WTC11 (cell line): ENCODE measurements around the gene ALG6. TPM values are rescaled to one million over a fixed set of nuclear protein-coding genes. Genes with fewer than 3 reads are reported as not detected.
A peak's percentile ranks its signal among the peaks of the same experiment; 100 is the strongest.

ENCODE experiments used
- ATAC-seq: fragments of 200-7000 bp; cut with Tn5 transposase; 2 replicates; pipeline ENCODE4 v1.10.0; 2021; ENCODE audit warnings: mild to moderate bottlenecking, moderate library complexity
- CTCF ChIA-PET: fragments of 300-600 bp; sonication (Branson Sonifier 250); formaldehyde crosslinking; loops from one replicate; lab custom pipeline; 2021; ENCODE audit warnings: antibody characterized with exemption; lab: Charles Lee
- POLR2A ChIA-PET: fragments of 350-600 bp; sonication (Branson Sonifier 250); formaldehyde crosslinking; loops from one replicate; lab custom pipeline; 2021; ENCODE audit warnings: antibody characterized with exemption; lab: Charles Lee
- DNase-seq: peaks from one replicate; pipeline ENCODE4 v3.0.0; 2021; ENCODE audit warnings: low spot score
- H3K27ac Mint-ChIP-seq: 2 replicates; pipeline ENCODE4 v1.8.0; 2021; ENCODE audit warnings: mixed read lengths
- H3K27me3 Mint-ChIP-seq: 2 replicates; pipeline ENCODE4 v1.8.0; 2021; ENCODE audit warnings: low read depth, mild to moderate bottlenecking, moderate library complexity, mixed read lengths
- H3K36me3 Mint-ChIP-seq: 2 replicates; pipeline ENCODE4 v1.8.0; 2021; ENCODE audit warnings: mixed read lengths
- H3K4me1 Mint-ChIP-seq: 2 replicates; pipeline ENCODE4 v1.8.0; 2022; ENCODE audit warnings: mixed read lengths
- H3K4me3 Mint-ChIP-seq: 2 replicates; pipeline ENCODE4 v1.8.0; 2021; ENCODE audit warnings: mild to moderate bottlenecking, moderate library complexity, mixed read lengths
- H3K9me3 Mint-ChIP-seq: 2 replicates; pipeline ENCODE4 v1.8.0; 2021; ENCODE audit warnings: mixed read lengths
- CBFB ChIP-seq: sonication (generic); formaldehyde crosslinking; IDR thresholded peaks from 2 replicates; pipeline ENCODE4 v1.8.1; 2022; ENCODE audit warnings: mild to moderate bottlenecking, low read depth, missing genetic modification reagents
- CREB1 ChIP-seq: sonication (generic); formaldehyde crosslinking; IDR thresholded peaks from 2 replicates; pipeline ENCODE4 v1.8.0; 2023; ENCODE audit warnings: mild to moderate bottlenecking, missing genetic modification reagents
- CTCF ChIP-seq: fragments of 200-600 bp; IDR thresholded peaks from 2 replicates; pipeline ENCODE4 v1.8.0; 2022; ENCODE audit warnings: antibody characterized with exemption
- ELF4 ChIP-seq: sonication (generic); formaldehyde crosslinking; IDR thresholded peaks from 2 replicates; pipeline ENCODE4 v1.8.1; 2022; ENCODE audit warnings: low read depth, mild to moderate bottlenecking, moderate library complexity, missing genetic modification reagents
- EMX1 ChIP-seq: fragments of 250-450 bp; sonication (Bioruptor Pico); IDR thresholded peaks from 2 replicates; pipeline ENCODE4 v1.8.0; 2021; ENCODE audit warnings: mild to moderate bottlenecking
- FOXK1 ChIP-seq: sonication (generic); formaldehyde crosslinking; IDR thresholded peaks from 2 replicates; pipeline ENCODE4 v1.8.0; 2022; ENCODE audit warnings: mild to moderate bottlenecking, moderate library complexity, missing genetic modification reagents
- FOXP1 ChIP-seq: sonication (generic); formaldehyde crosslinking; IDR thresholded peaks from 2 replicates; pipeline ENCODE4 v1.8.0; 2022; ENCODE audit warnings: missing genetic modification reagents, mild to moderate bottlenecking, moderate library complexity, borderline replicate concordance
- MYBL2 ChIP-seq: sonication (generic); formaldehyde crosslinking; IDR thresholded peaks from 2 replicates; pipeline ENCODE4 v1.8.1; 2023; ENCODE audit warnings: mild to moderate bottlenecking, moderate library complexity, missing genetic modification reagents
- NFYB ChIP-seq: sonication (generic); formaldehyde crosslinking; conservative IDR thresholded peaks from 2 replicates; pipeline ENCODE4 v1.8.0; 2022; ENCODE audit warnings: low read depth, missing genetic modification reagents
- NR3C1 ChIP-seq: sonication (generic); formaldehyde crosslinking; conservative IDR thresholded peaks from 2 replicates; pipeline ENCODE4 v1.8.1; 2023; ENCODE audit warnings: low read depth, mild to moderate bottlenecking, missing genetic modification reagents
- PRRX2 ChIP-seq: fragments of 250-450 bp; sonication (Bioruptor Pico); IDR thresholded peaks from 2 replicates; pipeline ENCODE4 v1.8.0; 2021; ENCODE audit warnings: mild to moderate bottlenecking
- SOX15 ChIP-seq: fragments of 250-450 bp; sonication (Bioruptor Pico); IDR thresholded peaks from 2 replicates; pipeline ENCODE4 v1.9.0; 2021; ENCODE audit warnings: mild to moderate bottlenecking
- SP1 ChIP-seq: sonication (generic); formaldehyde crosslinking; conservative IDR thresholded peaks from 2 replicates; pipeline ENCODE4 v1.8.1; 2022; ENCODE audit warnings: missing genetic modification reagents
- TCF7 ChIP-seq: sonication (generic); formaldehyde crosslinking; IDR thresholded peaks from 2 replicates; pipeline ENCODE4 v1.8.0; 2022; ENCODE audit warnings: mild to moderate bottlenecking, low read depth, missing genetic modification reagents, moderate library complexity
- ZNF219 ChIP-seq: sonication (generic); formaldehyde crosslinking; IDR thresholded peaks from 2 replicates; pipeline ENCODE4 v1.8.0; 2023; ENCODE audit warnings: missing genetic modification reagents, mild to moderate bottlenecking, borderline replicate concordance
- ZNF232 ChIP-seq: sonication (generic); formaldehyde crosslinking; IDR thresholded peaks from 2 replicates; pipeline ENCODE4 v1.8.0; 2022; ENCODE audit warnings: mild to moderate bottlenecking, missing genetic modification reagents
- ZNF263 ChIP-seq: sonication (generic); formaldehyde crosslinking; IDR thresholded peaks from 2 replicates; pipeline ENCODE4 v1.8.1; 2022; ENCODE audit warnings: low read depth, mild to moderate bottlenecking, moderate library complexity, missing genetic modification reagents
- ZNF512 ChIP-seq: sonication (generic); formaldehyde crosslinking; IDR thresholded peaks from 2 replicates; pipeline ENCODE4 v1.8.1; 2022; ENCODE audit warnings: missing genetic modification reagents, borderline replicate concordance
- total RNA-seq: library from RNA; stranded (reverse); gene quantifications from 3 replicates; pipeline ENCODE4 v1.2.3, GENCODE V29; 2021
- TF ChIP-seq, protein P1 (sequence below): sonication (generic); formaldehyde crosslinking; IDR thresholded peaks from 2 replicates; pipeline ENCODE4 v1.8.1; 2022; ENCODE audit warnings: mild to moderate bottlenecking, moderate library complexity, missing genetic modification reagents
- TF ChIP-seq, protein P2 (sequence below): sonication (generic); formaldehyde crosslinking; IDR thresholded peaks from 2 replicates; pipeline ENCODE4 v1.8.1; 2022; ENCODE audit warnings: low read depth, missing genetic modification reagents, borderline replicate concordance
- TF ChIP-seq, protein P3 (sequence below): fragments of 250-450 bp; sonication (Bioruptor Pico); IDR thresholded peaks from 2 replicates; pipeline ENCODE4 v1.9.0; 2021; ENCODE audit warnings: mild to moderate bottlenecking

Gene ALG6
- total RNA-seq, 1 experiment from 2014 or later: 17.6 TPM

DNA sequence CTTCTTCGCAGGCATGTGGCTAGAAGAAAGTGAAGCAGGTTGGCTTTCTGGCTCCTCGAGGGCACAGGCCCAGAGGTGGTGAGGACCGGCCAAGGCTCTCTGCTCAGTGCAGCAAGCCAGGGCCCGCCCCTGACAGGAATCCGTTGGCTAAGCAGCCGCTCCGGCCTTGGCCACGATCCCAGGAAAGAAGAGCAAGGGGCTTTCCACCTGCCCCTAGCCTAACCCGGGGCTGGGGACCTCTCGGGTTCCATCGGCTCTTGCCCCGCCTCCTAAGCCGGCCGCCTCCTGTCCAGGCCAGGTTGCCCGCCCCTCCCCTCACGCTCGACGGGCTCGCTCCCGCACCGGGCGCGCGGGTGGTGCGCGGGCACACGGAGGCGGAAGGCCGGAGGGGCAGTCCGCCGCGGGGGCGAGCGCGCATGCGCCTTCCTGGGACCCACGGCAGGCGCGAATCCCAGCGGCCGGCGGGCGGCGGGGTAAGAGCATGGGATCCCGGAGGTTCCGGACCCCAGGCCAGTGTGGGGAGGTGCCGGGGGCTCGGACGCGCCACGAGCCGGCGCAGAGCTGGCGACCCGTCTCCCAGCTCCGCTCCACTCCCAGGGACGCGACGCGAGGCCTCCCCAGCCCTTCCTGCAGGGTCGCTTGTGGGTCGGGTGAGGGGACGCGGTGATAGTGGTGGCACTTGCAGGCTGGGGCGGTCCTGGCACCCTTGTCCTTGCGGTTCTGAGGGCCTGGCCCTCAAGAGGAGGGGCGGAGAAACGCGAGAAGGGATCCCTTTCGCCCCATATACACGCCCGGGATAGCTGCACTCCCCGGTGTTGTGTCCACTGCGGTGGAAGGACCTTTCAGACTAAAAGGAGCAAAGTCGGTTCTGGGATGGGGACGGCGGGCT is at the start of gene ALG6 (continued):
- TF ChIP-seq FOXK1 (CRISPR knock-in tag) (peak; percentile 19; the same call in 1 of the 2 replicates), ZNF219 (no peak), ZNF512 (CRISPR knock-in tag) (no peak), TCF7 (no peak), ELF4 (CRISPR knock-in tag) (0 out of 2 replicates have a peak, but pooled peaks have one; percentile 58), CBFB (CRISPR knock-in tag) (no peak; the same call in 1 of the 2 replicates), SP1 (CRISPR knock-in tag) (peak; percentile 51; the same call in 1 of the 2 replicates), SOX15 (no peak), NFYB (no peak), CTCF (no peak)
- TF ChIP-seq, protein P1, sequence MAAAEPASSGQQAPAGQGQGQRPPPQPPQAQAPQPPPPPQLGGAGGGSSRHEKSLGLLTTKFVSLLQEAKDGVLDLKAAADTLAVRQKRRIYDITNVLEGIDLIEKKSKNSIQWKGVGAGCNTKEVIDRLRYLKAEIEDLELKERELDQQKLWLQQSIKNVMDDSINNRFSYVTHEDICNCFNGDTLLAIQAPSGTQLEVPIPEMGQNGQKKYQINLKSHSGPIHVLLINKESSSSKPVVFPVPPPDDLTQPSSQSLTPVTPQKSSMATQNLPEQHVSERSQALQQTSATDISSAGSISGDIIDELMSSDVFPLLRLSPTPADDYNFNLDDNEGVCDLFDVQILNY (CRISPR knock-in tag): peak; percentile 98
- TF ChIP-seq, protein P2, sequence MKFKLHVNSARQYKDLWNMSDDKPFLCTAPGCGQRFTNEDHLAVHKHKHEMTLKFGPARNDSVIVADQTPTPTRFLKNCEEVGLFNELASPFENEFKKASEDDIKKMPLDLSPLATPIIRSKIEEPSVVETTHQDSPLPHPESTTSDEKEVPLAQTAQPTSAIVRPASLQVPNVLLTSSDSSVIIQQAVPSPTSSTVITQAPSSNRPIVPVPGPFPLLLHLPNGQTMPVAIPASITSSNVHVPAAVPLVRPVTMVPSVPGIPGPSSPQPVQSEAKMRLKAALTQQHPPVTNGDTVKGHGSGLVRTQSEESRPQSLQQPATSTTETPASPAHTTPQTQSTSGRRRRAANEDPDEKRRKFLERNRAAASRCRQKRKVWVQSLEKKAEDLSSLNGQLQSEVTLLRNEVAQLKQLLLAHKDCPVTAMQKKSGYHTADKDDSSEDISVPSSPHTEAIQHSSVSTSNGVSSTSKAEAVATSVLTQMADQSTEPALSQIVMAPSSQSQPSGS (CRISPR knock-in tag): peak; percentile 18; the same call in 1 of the 2 replicates
- TF ChIP-seq, protein P3, sequence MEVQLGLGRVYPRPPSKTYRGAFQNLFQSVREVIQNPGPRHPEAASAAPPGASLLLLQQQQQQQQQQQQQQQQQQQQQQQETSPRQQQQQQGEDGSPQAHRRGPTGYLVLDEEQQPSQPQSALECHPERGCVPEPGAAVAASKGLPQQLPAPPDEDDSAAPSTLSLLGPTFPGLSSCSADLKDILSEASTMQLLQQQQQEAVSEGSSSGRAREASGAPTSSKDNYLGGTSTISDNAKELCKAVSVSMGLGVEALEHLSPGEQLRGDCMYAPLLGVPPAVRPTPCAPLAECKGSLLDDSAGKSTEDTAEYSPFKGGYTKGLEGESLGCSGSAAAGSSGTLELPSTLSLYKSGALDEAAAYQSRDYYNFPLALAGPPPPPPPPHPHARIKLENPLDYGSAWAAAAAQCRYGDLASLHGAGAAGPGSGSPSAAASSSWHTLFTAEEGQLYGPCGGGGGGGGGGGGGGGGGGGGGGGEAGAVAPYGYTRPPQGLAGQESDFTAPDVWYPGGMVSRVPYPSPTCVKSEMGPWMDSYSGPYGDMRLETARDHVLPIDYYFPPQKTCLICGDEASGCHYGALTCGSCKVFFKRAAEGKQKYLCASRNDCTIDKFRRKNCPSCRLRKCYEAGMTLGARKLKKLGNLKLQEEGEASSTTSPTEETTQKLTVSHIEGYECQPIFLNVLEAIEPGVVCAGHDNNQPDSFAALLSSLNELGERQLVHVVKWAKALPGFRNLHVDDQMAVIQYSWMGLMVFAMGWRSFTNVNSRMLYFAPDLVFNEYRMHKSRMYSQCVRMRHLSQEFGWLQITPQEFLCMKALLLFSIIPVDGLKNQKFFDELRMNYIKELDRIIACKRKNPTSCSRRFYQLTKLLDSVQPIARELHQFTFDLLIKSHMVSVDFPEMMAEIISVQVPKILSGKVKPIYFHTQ: no peak

DNA sequence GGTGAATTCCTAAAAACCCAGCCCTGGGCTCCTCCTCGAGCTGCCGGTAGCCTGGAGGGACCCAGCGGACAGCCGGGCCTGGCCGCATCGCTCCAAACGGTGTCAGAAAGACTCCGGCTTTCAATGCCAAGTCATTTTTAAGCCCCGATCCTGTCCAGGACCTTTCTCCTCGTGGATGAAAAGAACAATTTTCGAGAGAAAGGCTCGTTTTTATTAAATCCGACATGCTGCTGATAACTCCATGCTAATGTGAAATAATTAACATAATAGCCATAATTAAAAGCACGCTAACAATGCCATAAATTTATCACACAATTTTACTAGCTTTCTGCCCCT is 49.6 kb upstream of the ALG6 start:
- peak; percentile 0; the same call in 1 of the 2 replicates for ATAC-seq
- no peak for TF ChIP-seq NR3C1
- TF ChIP-seq ZNF232 (CRISPR knock-in tag): no peak
- TF ChIP-seq, protein P2 (CRISPR knock-in tag): no peak
- no peak for TF ChIP-seq ZNF263 (CRISPR knock-in tag)
- no peak for TF ChIP-seq PRRX2 (CRISPR knock-in tag)
- TF ChIP-seq, protein P3: no peak
- TF ChIP-seq CREB1 (CRISPR knock-in tag): no peak
- no peak for TF ChIP-seq MYBL2 (CRISPR knock-in tag)
- TF ChIP-seq FOXP1 (CRISPR knock-in tag): no peak
- no peak for TF ChIP-seq EMX1 (CRISPR knock-in tag)
- ChIA-PET CTCF (interaction anchor here (0.9 to 2.2 kb wide), 10 partner anchors 9 to 313 kb away, joined by 3 to 22 read pairs (median 6); no protein-coding TSS in a partner anchor), POLR2A (interaction anchor here (1.1 to 1.6 kb wide), 2 partner anchors 9 to 11 kb away, joined by 3 to 5 read pairs; no protein-coding TSS in a partner anchor)
- DNase-seq: no peak
- Mint-ChIP-seq H3K36me3 (no peaks in the 10 kb centered on the region), H3K27ac (peak overlapping the region; percentile 84), H3K4me1 (peaks cover 48% of the 10 kb centered on the region), H3K27me3 (peaks cover 27% of the 10 kb centered on the region), H3K9me3 (no peaks in the 10 kb centered on the region), H3K4me3 (peak overlapping the region; percentile 94)
